ENCODE data around the gene PROM1.

- TF ChIP-seq, protein P1, sequence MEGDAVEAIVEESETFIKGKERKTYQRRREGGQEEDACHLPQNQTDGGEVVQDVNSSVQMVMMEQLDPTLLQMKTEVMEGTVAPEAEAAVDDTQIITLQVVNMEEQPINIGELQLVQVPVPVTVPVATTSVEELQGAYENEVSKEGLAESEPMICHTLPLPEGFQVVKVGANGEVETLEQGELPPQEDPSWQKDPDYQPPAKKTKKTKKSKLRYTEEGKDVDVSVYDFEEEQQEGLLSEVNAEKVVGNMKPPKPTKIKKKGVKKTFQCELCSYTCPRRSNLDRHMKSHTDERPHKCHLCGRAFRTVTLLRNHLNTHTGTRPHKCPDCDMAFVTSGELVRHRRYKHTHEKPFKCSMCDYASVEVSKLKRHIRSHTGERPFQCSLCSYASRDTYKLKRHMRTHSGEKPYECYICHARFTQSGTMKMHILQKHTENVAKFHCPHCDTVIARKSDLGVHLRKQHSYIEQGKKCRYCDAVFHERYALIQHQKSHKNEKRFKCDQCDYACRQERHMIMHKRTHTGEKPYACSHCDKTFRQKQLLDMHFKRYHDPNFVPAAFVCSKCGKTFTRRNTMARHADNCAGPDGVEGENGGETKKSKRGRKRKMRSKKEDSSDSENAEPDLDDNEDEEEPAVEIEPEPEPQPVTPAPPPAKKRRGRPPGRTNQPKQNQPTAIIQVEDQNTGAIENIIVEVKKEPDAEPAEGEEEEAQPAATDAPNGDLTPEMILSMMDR (IDR thresholded peaks at IDR 0.05) = no peak
- TF ChIP-seq EP300 (IDR thresholded peaks at IDR 0.05) (no peak), POLR2A (IDR thresholded peaks at IDR 0.05) (no peak)
These were observed 51.4 kb downstream of the PROM1 start for GRCh38 chr4:16032396-16032770.
